RWPE2 (cell line): ENCODE measurements around the gene CTBP1.
A peak's percentile ranks its signal among the peaks of the same experiment; 100 is the strongest.

Experiments used
- ATAC-seq: fragments of 200-7000 bp; cut with Tn5 transposase; 3 replicates; pipeline ENCODE4 v1.9.1; 2021; ENCODE audit warnings: low read depth
- DNase-seq: peaks from one replicate; pipeline ENCODE4 v3.0.0-alpha.2; 2020; ENCODE audit warnings: low spot score
- H3K27ac ChIP-seq: fragments of 450-650 bp; 2 replicates; pipeline ENCODE4 v1.5.1; 2017; ENCODE audit warnings: mild to moderate bottlenecking; ENCODE audit not compliant: poor library complexity, severe bottlenecking
- H3K27me3 ChIP-seq: fragments of 250-450 bp; sonication (Bioruptor Pico); 2 replicates; pipeline ENCODE4 v1.5.1; 2021; ENCODE audit warnings: mild to moderate bottlenecking, moderate library complexity; ENCODE audit not compliant: insufficient read depth, poor library complexity, severe bottlenecking
- H3K36me3 ChIP-seq: fragments of 250-450 bp; sonication (Bioruptor Pico); 2 replicates; pipeline ENCODE4 v1.5.1; 2020; ENCODE audit warnings: low read depth, mild to moderate bottlenecking, moderate library complexity
- H3K4me1 ChIP-seq: fragments of 250-450 bp; sonication (Bioruptor Pico); 2 replicates; pipeline ENCODE4 v1.5.1; 2021; ENCODE audit warnings: mild to moderate bottlenecking, moderate library complexity; ENCODE audit not compliant: insufficient read depth, poor library complexity, severe bottlenecking
- H3K4me3 ChIP-seq: fragments of 250-450 bp; sonication (Bioruptor Pico); 2 replicates; pipeline ENCODE4 v1.5.1; 2021; ENCODE audit warnings: mild to moderate bottlenecking, moderate library complexity; ENCODE audit not compliant: severe bottlenecking
- H3K9me3 ChIP-seq: fragments of 250-450 bp; sonication (Bioruptor Pico); 2 replicates; pipeline ENCODE4 v1.5.1; 2021; ENCODE audit warnings: mild to moderate bottlenecking, moderate library complexity; ENCODE audit not compliant: severe bottlenecking
- CTCF ChIP-seq: fragments of 450-650 bp; IDR thresholded peaks from one replicate; pipeline ENCODE4 v1.5.1; 2017; ENCODE audit warnings: mild to moderate bottlenecking, moderate library complexity; ENCODE audit not compliant: poor library complexity, severe bottlenecking

Gene CTBP1

GRCh38 chr4:1285151-1285789 is 36.3 kb upstream of the CTBP1 start:
- no peaks in the 10 kb centered on the region for H3K36me3 ChIP-seq
- peak; percentile 2 for TF ChIP-seq CTCF
- H3K4me1 ChIP-seq, result no peaks in the 10 kb centered on the region
- H3K27me3 ChIP-seq, result no peaks in the 10 kb centered on the region
- no peak for ATAC-seq
- H3K9me3 ChIP-seq, result no peaks in the 10 kb centered on the region
- no peak for DNase-seq
- no peak overlapping the region for H3K27ac ChIP-seq
- H3K4me3 ChIP-seq, result no peak overlapping the region

GRCh38 chr4:1283711-1284110 is 34.8 kb upstream of the CTBP1 start:
- ATAC-seq (no peak), DNase-seq (no peak)
- Histone ChIP-seq H3K4me3 (no peak overlapping the region), H3K27ac (no peak overlapping the region), H3K27me3 (no peaks in the 10 kb centered on the region), H3K4me1 (no peaks in the 10 kb centered on the region), H3K36me3 (no peaks in the 10 kb centered on the region), H3K9me3 (no peaks in the 10 kb centered on the region)
- TF ChIP-seq CTCF, result no peak

DNA sequence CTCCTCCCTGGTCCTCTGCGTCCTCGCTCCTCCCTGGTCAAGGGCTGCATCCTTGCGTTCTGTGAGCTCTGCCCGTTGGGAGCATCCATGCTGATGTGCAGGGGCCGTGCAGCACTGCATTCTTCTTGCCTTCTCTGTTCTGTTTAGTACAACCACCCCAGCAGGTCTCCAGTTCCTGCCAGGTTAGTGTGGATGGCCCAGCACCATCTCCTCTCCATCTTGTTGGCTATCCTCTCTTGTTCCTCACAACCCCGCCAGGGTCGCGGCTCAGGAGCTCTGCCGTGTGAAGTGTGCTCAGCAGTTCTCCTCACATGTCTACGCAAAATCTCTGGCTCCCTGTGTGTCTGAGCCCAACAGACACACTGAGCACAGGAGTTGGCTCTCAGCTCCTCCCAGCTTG is 30.3 kb upstream of the CTBP1 start:
- Histone ChIP-seq H3K9me3 (no peaks in the 10 kb centered on the region), H3K27me3 (no peaks in the 10 kb centered on the region), H3K36me3 (no peaks in the 10 kb centered on the region), H3K4me3 (no peak overlapping the region), H3K27ac (no peak overlapping the region), H3K4me1 (no peaks in the 10 kb centered on the region)
- DNase-seq (no peak), ATAC-seq (no peak)
- TF ChIP-seq CTCF, result no peak

DNA sequence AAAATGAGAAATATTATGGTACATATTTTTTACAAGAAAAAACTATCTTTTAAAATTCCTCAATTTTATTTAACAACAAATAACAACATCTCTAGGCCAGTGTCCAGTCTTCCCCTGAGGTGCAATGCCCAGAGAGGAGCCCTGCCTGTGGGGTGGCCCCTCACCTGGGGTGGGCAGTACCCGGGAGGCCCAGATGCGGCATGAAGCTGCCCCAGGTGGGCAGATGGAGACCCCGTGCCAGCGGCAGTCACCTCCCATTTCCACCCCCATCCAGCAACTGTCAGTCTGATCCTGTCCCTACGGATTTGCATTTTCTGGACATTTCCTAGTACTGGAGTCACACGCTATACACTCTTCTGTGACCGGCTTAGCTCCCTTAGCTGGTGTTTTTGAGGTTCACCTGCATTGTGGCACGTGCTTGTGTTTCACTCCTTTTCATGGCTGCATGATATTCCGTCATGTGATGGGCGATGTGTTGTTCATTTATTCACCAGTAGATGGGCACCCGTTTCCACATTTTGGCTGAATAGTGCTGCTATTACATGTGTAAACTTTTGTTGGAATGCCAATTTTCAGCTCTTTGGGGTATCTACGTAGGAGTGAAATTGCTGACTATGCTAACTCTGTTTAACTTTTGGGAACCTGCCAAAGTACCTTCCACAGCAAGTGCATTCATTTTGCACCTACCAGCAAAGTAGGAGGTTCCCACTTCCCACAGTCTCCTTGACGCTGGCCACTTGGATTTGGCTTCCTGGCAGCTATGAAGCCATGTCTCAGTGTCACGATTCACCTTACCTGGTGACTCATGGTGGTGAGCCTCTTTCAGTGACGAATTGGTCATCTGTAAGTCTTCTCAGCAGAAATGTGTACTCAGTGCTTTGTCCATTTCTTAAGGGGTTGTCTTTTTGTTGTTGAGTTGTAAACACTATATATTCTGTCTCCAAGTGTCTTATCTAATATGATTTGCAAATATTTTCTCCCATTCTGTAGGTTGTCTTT is 29.0 kb upstream of the CTBP1 start:
- peak; percentile 60; the same call in 1 of the 3 replicates for ATAC-seq
- DNase-seq, result no peak

More for the DNA sequence above, 29.0 kb upstream of the CTBP1 start:
- Histone ChIP-seq H3K9me3 (no peaks in the 10 kb centered on the region), H3K27me3 (no peaks in the 10 kb centered on the region), H3K4me3 (no peak overlapping the region), H3K36me3 (no peaks in the 10 kb centered on the region), H3K27ac (no peak overlapping the region), H3K4me1 (no peaks in the 10 kb centered on the region)
- TF ChIP-seq CTCF, result peak; percentile 12
